Measurements from ENCODE around the gene STIL.
"Not testable (repeated sequence)": the region's sequence is repeated elsewhere in the genome, so short reads cannot be mapped to it uniquely, and the experiment has no call there.

Gene STIL

DNA sequence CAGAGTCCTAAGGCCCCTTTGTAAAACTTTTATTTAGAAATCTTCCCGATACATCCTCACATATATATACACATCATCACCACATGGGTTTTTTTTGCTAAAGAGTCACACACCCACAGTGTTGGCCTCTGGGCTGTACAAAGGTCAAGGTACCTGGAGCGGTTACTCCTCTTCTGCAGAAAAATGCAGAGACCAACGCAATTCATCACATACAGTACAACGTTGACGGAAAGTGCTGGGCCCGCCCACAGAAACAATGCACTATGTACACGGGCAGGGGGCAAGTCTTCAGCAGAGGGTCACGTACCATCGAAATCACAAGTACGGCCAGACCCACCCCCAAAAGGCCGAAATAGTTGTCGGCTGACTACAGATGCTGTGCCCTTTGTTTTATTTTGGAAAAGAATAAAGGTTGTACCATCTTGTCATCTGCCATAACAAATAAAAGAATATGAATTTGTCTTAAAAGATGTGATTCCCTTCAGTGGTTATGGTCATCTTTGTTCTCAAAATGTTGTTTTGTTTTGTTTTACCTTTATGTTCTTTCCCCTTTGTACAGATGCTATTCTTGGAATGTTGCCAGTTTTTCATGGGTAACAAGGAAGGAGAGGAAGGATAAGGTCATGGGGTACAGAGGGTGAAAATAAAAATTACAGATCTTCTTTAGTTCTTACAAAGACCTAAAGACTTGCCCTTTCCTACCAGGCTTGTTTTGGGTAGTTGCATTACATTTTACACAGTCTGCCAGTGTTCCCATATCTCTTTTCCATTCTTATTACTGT is 97.5 kb downstream of the STIL start:
- no peak for DNase-seq

DNA sequence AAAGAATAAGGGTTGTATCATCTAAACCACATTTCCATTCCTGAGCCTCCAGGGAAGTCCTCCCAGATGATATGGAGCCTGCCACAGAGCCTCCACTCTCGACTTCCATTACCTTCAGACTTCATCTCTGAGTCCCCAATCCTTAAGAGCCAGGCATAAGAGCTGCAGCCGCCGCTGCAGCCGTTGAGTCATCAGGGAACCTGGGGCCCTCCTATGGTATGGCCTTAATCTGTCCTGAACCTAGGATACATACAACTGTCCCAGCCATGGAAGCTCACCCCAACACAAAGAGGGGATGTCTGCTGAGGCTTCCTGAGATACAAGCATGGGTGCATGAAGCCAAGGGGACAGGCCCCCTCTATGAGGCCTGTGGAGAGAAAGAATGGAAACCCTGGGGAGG is 98.2 kb downstream of the STIL start:
- no peak for DNase-seq

DNA sequence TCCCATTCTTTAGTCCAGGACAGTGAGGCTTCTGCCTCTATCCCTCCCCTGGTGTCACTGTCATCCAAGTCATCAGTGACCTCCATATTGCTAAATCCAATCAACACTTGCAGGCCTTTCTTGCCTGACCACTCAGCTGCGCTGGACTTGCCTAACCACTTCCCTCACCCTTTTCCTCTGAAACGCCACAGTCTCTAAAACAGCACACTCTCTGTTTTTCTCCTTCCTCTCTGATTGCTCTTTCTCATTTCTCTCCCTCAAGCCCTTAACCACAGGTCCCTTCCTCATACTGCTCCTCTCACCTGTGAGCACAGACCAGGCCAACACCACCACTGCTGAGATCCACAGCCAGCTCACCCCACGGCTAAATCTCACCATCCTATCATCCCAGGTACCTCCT is 99.4 kb downstream of the STIL start:
- no peak for DNase-seq

DNA sequence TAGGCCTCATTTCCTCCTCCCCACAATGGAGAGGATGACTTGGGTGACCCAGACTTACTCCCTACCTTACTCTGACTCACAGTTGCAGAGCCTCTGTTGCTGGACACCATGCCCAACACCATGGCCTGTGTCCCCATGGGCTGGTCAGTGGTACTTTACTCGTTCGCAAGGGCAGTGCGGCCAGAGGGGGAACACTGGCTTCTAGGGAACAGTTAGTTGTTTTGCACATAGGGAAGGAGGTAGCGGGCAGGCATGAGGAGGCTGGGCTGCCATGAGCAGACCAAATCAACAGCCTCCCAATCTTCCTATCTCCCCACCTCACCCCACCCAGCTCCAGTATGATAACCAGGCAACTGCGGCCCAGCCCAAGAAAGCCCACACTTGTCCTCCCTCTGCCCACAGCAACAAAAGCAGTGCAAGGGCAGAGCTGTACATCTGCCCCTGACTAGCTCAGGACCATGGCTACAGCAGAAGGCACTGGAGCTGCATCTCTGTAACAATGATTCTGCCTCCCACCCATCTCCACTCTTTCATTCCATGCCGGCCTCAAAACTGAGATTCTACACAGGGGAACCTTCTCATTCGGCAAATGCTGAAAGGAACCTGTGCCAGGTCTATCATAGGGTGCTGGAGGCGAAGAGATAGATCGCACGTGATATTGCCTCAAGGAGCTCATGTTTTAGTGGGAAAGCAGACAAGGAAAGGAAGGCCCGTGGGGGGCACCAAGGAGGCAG is 100.5 kb downstream of the STIL start:
- DNase-seq, result no peak

DNA sequence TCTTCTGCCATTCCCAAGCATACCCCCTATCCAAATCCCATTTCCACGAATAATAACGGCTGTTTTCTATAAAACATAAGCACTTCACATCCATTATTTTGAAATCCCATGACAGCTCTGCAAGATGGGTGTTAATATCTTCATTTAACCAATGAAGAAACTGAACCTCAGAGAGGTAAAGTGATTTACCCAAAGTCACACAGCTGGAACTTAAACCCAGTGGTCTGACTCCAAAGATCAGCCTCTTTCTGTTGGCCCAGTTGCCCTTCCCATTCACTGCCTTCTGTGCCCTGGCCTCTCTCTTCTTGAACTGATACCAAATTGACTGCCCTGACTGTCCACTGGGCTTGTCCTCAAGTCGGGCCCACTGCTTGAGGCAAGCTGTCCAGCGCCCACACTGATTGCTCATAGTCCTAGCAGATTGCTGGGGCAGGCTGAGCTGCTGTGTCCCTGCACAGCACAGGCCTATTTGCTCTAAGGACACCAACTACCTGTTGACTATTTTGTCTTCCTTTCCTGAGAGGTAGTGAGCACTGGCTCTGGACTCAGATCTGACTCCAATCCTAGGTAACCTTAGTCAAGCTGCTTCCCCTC is 101.2 kb downstream of the STIL start:
- no peak for DNase-seq

DNA sequence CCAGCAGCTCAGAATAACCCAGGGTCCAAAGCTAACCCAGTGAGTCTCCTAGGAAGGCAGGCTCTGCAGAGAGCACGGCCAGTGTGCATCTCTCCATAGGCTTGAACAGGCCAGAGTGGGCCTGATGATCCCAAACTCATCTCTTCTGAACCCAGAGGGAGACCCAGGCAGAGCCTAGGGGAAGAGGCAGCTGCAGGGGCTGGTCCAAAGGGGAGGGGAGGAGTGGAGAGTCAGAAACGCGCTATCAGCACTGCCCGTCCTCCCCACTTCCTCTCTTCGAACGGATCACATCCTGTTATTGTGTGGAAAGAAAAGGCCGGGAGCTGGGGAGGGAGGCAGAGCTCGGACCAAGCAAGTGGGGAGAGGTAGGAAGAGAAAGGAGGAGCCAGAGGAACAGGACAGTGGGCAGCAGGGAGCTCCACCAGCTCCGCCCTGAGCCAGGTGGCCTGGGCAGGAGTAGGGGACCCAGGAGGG is 102.1 kb downstream of the STIL start:
- no peak for DNase-seq

DNA sequence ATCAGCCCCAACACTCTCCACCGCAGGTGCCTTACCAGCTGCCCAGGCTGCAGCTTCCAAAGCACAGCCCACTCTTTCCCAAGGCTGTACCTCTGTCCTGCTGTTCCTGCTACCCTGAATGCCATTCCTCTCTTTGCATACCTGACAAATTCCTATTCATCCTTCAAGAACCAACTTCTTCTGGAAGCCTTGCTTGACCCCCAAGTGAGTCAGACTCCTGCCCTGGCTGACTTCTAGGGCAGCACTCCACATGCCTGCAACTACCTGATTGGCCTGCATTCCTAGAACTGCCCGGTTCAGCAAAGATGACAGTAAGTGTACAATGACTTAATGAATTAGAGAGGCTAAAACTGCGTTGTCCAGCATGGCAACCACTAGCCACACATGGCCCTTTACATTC is 103.3 kb downstream of the STIL start:
- no peak for DNase-seq

DNA sequence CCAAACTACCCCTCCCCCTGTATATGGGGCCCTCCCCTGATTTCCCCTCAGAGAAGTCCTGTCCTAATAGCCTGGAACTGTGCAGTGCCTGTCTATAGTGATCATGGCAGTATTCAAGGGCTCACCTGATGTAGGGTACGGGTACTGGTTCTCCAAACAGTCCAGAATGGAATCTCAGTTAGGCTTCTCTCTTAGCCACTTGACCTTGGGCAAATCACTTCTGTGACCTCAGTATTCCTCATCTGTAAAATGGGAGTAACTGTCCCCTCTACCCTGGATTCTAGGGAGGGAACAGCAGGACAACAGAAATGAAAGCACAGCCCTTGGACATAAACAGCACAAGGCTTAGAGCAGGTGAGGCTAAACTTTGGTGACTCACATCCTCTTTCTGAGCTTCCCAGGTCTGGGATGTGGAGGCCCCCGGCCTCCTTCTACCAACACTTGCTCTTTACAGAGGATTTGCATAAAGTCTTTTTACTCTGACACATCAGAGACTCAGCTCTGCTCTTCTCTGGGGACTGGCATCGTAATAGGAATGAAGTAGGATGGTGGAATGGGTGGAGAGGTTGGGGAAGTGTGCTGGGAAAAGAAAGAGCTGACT is 104.1 kb downstream of the STIL start:
- DNase-seq, result no peak

DNA sequence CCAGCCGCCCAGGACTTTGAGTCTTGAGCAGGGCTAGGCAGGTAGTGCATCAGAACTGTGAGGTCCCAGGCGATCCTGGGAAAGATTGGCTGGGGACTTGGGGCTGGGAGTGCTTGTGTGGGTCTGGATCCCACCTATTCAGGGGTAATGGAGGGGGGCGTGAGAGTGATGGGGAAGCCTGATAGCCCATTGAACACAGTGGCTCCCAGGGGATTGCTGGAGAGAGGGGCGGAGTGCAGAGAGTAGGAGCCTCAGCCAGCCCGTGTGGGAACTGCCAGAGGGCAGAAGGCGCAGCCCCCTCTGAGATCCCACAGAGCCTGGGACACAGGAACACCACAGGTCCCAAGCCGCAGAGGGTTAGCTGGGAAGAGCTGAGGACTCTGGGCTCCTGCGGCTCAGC is 104.9 kb downstream of the STIL start:
- no peak for DNase-seq

DNA sequence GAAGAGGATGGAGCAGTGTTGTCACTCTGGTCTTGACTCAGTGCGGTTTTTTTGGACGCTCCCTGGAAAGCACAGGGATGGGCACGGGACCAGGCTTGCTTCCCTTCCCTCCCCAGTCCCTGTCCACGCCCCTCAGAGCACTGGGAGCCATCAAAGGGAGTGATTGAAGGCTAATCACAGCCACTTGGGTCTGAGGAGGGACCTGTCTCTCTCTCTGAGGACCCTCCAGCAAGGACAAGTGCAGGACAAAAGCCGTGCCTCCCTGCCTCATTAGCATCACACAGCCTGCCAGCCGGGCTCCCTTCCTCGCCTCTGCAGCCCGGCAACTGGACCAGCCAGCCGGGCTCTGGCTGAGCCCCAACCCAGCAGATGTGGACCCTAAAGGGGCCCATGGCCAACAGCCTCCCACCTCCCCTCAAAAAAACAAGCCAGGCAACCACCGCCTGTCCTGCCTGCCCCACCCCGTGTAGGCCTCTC is 105.5 kb downstream of the STIL start:
- DNase-seq, result no peak

DNA sequence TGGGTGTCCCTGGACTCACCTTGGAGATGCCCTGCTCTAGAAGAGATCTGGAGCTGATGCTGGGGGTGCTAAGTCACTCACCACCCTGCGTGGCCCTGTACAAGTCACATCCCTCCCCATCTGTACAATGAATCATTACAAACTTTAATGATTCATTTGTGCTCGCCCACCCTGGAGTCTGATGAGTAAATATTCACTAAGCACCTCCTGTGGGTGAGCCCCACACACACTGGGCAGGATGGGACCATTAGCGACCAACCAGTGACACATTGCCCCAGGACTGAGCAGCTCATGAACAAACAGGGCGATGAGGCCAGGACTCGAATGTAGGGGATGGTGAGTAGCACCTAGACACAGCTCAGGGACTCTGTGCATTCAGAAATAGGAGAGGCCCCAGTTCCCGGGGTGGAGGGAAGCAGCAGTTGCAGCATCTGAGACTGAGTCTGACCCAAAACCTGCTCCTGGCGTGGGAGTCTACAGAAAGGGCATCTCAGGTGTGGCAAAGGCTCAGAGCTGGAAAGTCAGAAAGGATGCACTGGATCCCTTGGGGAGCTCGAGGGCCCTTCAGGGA is 106.1 kb downstream of the STIL start:
- DNase-seq, result no peak

DNA sequence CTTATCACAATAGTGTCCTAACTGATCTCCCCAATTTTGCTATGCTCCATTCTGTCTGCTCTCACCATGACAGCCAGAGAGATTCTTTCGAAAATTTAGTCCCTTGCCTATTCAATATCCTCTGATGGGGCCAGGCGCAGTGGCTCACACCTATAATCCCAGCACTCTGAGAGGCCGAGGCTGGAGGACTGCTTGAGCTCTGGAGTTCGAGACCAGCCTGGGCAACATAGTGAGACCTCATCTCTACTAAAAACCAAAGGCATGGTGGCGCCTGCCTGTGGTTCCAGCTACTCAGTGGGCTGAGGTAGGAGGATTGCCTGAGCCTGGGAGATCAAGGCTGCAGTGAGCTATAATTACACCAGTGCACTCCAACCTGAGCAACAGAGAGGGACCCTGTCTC is 108.0 kb downstream of the STIL start:
- no peak for DNase-seq

DNA sequence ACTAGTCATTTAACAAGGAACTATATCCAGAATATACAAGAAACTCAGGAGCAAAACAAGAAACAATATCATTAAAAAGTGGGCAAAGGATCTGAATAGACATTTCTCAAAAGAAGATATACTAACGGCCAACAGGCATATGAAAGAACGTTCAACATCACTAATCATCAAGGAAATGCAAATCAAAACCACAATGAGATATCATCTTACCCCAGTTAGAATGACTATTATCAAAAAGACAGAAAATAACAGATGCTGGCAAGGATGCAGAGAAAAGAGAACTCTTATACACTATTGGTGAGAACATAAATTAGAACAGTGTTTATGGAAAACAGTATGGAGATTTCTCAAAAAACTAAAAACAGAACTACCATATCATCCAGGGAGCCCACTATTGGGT is 110.4 kb downstream of the STIL start:
- DNase-seq, result not testable (repeated sequence)

DNA sequence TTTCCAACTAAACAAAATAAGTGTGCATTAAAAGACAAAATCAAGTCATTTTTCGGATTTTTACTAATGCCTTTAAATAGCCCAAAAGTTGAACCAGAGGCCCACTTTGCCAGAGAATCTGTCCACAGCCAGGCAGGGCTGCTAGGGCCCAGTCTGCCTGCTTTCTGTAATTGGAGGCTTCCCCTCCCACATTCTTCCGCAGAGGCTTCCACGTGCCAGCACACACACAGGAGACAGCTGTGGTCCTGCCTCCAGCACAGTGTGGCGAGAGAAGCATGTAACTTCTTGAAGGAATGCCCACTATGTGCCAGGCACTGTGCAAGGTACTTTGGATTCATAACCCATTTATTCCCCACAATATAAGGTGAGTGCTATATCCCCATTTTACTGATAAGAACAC is 112.8 kb downstream of the STIL start:
- DNase-seq, result no peak

Data from right forelimb (tissue), 1 donor.